ENCODE results near the gene MON2.
"Not testable (repeated sequence)": the region's sequence is repeated elsewhere in the genome, so short reads cannot be mapped to it uniquely, and the experiment has no call there.

Gene MON2

GRCh38 chr12:62471734-62472133 is 5.1 kb downstream of the MON2 start:
- no peak for DNase-seq (ENCODE audit: low read depth)

DNA sequence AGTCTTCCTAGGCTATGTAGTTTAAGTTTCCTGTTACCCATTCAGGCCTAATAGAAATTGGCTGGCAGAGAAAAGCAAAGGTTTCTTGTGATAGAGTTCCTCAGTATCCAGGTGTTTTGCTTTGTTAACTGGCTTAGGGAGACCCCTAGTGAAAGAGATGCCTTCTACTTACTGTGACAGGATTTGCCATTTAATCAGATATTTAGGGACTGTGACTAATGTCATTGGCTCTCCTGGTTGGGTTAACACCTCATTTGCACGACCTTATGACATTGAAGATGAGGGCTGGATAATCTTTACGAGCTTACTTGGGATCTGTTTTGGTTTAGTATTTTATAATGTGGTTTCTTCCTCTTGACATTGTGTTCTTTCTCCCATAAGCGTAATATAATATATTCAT is 5.8 kb downstream of the MON2 start:
- DNase-seq (ENCODE audit: low read depth): no peak

GRCh38 chr12:62481843-62482540 is 15.4 kb downstream of the MON2 start:
- DNase-seq (ENCODE audit: low read depth): no peak

- DNase-seq (ENCODE audit: low read depth): no peak
Observed at GRCh38 chr12:62482769-62483168, 16.1 kb downstream of the MON2 start.

- DNase-seq (ENCODE audit: low read depth): no peak
Observed at GRCh38 chr12:62484233-62484632, 17.6 kb downstream of the MON2 start.

DNA sequence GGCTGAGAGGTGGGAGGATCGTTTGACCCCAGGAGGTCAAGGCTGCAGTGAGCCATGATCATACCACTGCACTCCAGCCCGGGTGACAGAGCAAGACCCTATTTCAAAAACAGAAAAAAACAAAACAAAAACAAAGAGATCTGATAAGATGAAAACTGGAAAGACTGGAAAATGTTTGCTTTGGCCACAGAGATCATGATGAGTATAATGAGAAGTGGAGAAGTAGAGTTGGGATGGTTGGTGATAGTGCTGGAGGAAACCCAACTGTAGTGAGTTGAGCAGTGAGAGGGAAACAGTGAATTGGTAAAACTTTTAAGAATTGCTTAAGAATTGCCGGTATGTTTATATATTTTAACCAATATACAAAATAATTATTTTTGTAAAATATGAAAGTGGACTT is 39.2 kb downstream of the MON2 start:
- DNase-seq (ENCODE audit: low read depth): no peak

DNA sequence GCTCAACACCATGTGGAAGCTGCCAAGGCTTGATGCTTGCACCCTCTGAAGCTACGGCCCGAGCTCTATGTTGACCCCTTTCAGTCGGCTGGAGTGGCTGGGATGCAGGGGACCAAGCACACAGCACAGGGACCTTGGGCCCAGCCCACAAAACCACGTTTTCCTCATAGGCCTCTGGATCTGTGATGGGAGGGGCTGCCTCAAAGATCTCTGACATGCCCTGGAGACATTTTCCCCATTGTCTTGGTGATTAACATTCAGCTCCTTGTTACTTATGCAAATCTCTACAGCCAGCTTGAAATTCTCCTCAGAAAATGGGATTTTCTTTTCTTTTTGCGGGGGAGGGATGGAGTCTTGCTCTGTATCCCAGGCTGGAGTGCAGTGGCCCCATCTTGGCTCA is 46.3 kb downstream of the MON2 start:
- no peak for DNase-seq (ENCODE audit: low read depth)

DNA sequence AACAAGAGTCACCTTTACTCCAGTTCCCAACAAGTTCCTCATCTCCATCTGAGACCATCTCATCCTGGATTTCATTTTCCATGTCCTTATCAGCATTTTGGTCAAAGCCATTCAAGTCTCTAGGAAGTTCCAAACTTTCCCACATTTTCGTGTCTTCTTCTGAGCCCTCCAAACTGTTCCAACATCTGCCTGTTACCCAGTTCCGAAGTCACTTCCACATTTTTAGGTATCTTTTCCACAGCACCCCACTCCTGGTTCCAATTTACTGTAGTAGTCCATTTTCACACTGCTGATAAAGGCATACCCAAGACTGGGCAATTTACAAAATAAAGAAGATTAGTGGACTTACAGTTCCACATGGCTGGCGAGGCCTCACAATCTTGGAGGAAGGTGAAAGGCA is 47.5 kb downstream of the MON2 start:
- DNase-seq (ENCODE audit: low read depth): not testable (repeated sequence)

- no peak for DNase-seq (ENCODE audit: low read depth)
Observed at GRCh38 chr12:62516927-62517326, 50.3 kb downstream of the MON2 start.

DNA sequence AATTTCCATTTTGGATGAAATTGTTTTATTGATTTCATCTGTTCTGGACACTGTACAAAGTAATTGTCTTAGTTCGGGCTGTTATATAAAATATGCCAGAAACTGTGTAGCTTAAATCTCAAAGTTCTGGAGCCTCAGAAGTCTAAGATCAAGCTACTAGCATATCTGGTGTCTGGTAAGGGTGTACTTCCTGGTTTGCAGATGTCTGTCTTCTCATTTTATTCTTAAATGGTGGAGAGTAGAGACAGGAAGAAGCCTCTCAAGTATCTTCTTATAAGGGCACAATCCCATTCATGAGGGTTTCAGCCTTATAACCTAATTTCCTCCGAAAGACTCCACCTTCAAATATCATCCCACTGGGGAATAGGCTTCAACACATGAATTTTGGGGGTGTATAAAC is 51.3 kb downstream of the MON2 start:
- DNase-seq (ENCODE audit: low read depth): no peak

DNA sequence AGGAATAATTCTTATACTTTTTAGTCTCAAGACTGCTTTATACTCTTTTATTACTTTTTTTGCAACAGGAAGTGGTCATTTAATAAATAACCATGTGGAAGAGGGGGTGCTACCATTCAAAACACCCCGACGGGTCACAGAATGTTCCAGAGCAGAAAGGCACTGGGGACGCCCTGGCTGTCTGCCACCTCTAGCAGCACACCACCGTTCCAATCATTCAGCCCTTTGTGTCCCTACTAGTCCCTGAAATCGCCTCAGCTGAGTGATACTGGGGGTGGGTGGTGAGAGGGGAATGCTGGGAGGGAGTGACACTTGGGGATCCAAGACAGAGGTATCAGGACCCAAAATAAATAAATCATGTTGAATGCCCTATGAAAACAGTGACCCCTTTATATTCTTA is 52.4 kb downstream of the MON2 start:
- no peak for DNase-seq (ENCODE audit: low read depth)

- DNase-seq (ENCODE audit: low read depth): no peak
Observed at GRCh38 chr12:62520361-62520760, 53.7 kb downstream of the MON2 start.

DNA sequence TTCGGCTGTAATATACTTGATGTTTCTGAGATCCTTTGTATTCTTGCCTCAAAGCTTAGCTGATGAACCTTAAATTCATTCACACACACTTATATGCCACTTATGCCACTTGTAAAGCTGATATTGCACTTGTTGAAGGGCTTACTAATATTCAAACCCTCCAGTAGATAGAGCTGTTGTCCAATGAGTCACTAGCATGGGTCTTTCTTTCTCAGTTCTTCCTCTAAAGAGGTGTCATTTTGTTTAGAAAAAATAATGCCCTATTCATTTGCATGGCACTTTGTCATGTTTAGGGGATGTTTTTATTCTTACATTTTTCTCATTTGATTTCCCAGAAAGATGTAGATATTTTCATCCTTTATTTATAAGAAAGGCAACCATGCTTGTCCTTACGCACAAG is 56.4 kb downstream of the MON2 start:
- DNase-seq (ENCODE audit: low read depth): no peak

DNA sequence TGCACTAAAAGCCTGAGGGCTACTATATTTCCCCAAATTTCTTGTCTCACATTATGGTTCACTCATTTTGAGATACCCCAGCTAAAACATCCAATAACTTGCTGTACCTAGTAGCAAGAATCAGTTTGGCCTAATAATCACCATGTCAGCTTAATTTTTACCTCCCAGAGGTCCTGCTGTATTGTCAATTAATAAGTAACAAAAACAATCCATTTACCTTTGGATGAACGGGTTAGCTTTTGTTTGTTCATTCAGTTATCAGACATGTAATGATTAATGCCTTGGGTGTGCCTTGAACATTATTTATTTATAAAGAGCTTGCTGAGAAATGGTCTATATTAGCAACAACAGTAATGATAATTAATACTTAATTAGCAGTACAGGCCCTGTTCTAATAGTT is 57.0 kb downstream of the MON2 start:
- DNase-seq (ENCODE audit: low read depth): no peak

DNA sequence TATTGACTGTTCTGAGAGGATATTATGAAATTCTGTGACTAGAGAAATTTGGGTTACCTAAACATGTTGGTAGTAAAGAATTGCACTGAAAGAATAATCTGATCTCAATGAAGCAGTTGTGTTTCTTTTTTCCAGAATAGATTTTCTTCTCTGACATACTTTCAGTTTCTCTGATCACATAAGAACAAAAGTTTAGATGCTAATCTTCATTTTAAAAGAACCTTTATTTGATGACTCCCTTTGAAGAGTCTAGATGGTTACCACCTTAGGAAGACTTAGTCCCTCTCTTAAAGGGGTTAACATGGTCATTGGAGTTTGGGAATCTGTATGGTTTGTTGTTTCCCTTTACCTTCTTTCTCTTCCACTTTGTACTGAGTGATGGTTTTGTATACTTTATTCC is 58.6 kb downstream of the MON2 start:
- no peak for DNase-seq (ENCODE audit: low read depth)

DNA sequence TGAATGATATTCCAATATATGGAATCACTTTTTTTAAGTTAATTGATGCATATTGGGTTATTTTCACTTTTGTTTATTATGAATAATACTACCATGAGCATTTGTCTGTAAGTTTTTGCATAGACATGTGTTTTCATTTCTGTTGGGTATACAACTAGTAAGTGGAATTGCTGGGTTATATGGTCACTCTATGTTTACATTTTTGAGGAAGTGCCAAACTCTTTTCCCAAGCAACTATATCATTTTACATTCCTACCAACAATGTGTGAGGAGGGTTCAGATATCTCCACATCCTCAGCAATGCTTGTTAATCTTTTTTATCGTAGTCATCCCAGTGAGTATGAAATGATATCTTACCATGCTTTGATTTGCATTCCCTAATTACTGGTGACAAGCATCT is 64.0 kb downstream of the MON2 start:
- no peak for DNase-seq (ENCODE audit: low read depth)

DNA sequence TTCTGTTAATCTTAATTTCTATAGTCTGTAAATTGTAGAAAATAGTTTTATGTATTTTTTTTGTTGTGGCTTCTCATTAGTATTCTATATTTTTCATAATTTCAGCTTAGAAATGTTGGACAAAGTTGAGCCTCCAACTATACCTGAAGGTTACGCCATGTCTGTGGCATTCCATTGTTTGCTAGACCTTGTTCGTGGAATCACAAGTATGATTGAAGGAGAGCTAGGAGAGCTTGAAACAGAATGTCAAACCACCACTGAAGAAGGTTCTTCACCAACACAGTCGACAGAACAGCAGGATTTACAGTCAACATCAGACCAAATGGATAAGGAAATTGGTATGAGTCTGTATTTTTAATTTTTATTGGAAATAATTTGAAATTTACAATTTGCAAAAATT is 65.7 kb downstream of the MON2 start:
- DNase-seq (ENCODE audit: low read depth): no peak

- DNase-seq (ENCODE audit: low read depth): no peak
Observed at GRCh38 chr12:62533087-62533754, 66.6 kb downstream of the MON2 start.

DNA sequence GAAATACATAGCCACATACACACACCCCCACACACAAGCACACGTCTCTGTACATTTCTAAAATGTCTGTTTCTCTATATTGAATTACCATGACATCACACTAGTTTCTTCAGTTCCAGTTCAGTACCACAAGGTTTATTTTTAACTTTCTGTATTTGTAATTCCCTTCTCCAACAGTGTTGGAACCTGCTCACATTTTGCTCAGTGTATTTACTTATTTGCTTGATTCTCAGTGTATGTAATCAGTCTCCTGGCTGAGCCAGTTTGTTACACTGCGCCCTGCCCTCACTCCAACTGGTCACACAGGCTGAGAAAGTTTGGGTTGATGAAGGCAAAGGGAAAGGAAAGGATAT is 67.1 kb downstream of the MON2 start:
- DNase-seq (ENCODE audit: low read depth): no peak

DNA sequence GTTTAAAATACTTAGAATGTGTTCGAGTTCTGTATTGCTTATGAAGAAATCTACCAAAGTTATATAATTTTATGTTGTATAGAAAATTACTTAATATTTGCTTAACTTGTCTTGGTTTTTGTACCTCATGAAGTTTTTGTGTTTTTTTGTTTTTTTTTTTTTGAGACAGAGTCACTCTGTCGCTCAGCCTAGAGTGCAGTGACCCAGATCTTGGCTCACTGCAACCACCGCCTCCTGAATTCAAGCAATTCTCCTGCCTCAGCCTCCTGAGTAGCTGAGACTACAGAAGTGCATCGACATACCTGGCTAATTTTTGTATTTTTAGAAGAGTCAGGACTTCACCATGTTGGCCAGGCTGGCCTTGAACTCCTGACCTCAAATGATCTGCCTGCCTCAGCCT is 69.9 kb downstream of the MON2 start:
- no peak for DNase-seq (ENCODE audit: low read depth)

GRCh38 chr12:62537551-62537950 is 70.9 kb downstream of the MON2 start:
- no peak for DNase-seq (ENCODE audit: low read depth)

GRCh38 chr12:62540354-62540753 is 73.7 kb downstream of the MON2 start:
- no peak for DNase-seq (ENCODE audit: low read depth)

- DNase-seq (ENCODE audit: low read depth): no peak
Observed at GRCh38 chr12:62542814-62543213, 76.2 kb downstream of the MON2 start.

GRCh38 chr12:62543324-62543723 is 76.7 kb downstream of the MON2 start:
- DNase-seq (ENCODE audit: low read depth): no peak

All from activated T-cell treated with anti-CD3 and anti-CD28 coated beads for 24 hours (primary cell).